HEK293 (cell line): ENCODE measurements around the gene WDR74.

Source experiments
- EGR2 ChIP-seq: fragments of 450-650 bp; formaldehyde crosslinking; IDR thresholded peaks from 2 replicates; pipeline ENCODE4 v1.5.1; 2016; ENCODE audit warnings: low read depth, missing biosample characterization, missing genetic modification characterization
- IKZF3 ChIP-seq: fragments of 450-650 bp; IDR thresholded peaks from 2 replicates; pipeline ENCODE4 v1.5.0; 2018; ENCODE audit warnings: missing biosample characterization, mild to moderate bottlenecking, missing genetic modification characterization, moderate library complexity
- KLF1 ChIP-seq: fragments of 450-650 bp; formaldehyde crosslinking; IDR thresholded peaks from 2 replicates; pipeline ENCODE4 v1.5.1; 2016; ENCODE audit warnings: missing biosample characterization, missing genetic modification characterization
- MEIS1 ChIP-seq: sonication (generic); formaldehyde crosslinking; IDR thresholded peaks from 2 replicates; pipeline ENCODE4 v1.8.1; 2022; ENCODE audit warnings: missing genetic modification reagents, mild to moderate bottlenecking, borderline replicate concordance
- SETDB1 ChIP-seq: IDR thresholded peaks from one replicate; pipeline ENCODE4 v1.6.1; 2017; ENCODE audit warnings: mild to moderate bottlenecking, low read length, moderate library complexity, mixed read lengths; ENCODE audit not compliant: insufficient read length
- YY1 ChIP-seq: fragments of 450-650 bp; formaldehyde crosslinking; IDR thresholded peaks from 2 replicates; pipeline ENCODE4 v1.5.1; 2018; ENCODE audit warnings: missing biosample characterization, missing genetic modification characterization
- ZNF184 ChIP-seq: fragments of 450-650 bp; IDR thresholded peaks from 2 replicates; pipeline ENCODE4 v1.5.1; 2018; ENCODE audit warnings: missing biosample characterization, mild to moderate bottlenecking, missing genetic modification characterization
- ZNF19 ChIP-seq: fragments of 450-650 bp; formaldehyde crosslinking; IDR thresholded peaks from 2 replicates; pipeline ENCODE4; 2016; ENCODE audit warnings: missing biosample characterization, missing genetic modification characterization, low read depth
- ZNF202 ChIP-seq: fragments of 450-650 bp; formaldehyde crosslinking; IDR thresholded peaks from 2 replicates; pipeline ENCODE4 v1.5.1; 2016; ENCODE audit warnings: missing biosample characterization, missing genetic modification characterization, borderline replicate concordance
- ZNF248 ChIP-seq: fragments of 450-650 bp; formaldehyde crosslinking; IDR thresholded peaks from 2 replicates; pipeline ENCODE4 v1.5.1; 2017; ENCODE audit warnings: missing biosample characterization, missing genetic modification characterization
- ZNF341 ChIP-seq: fragments of 450-650 bp; formaldehyde crosslinking; IDR thresholded peaks from 2 replicates; pipeline ENCODE4; 2016; ENCODE audit warnings: low read depth, missing biosample characterization, missing genetic modification characterization
- ZNF549 ChIP-seq: fragments of 450-650 bp; IDR thresholded peaks from 2 replicates; pipeline ENCODE4 v1.5.1; 2018; ENCODE audit warnings: missing biosample characterization, missing genetic modification characterization, mild to moderate bottlenecking, inconsistent platforms, moderate library complexity
- ZNF596 ChIP-seq: fragments of 450-650 bp; IDR thresholded peaks from 2 replicates; pipeline ENCODE4 v1.5.0; 2018; ENCODE audit warnings: missing biosample characterization, mild to moderate bottlenecking, missing genetic modification characterization, moderate library complexity
- ZNF610 ChIP-seq: fragments of 450-650 bp; formaldehyde crosslinking; IDR thresholded peaks from 2 replicates; pipeline ENCODE4 v1.5.1; 2016; ENCODE audit warnings: missing biosample characterization, missing genetic modification characterization, borderline replicate concordance
- ZSCAN16 ChIP-seq: fragments of 450-650 bp; formaldehyde crosslinking; IDR thresholded peaks from 2 replicates; pipeline ENCODE4 v1.5.1; 2016; ENCODE audit warnings: missing biosample characterization, missing genetic modification characterization
- TF ChIP-seq, protein P1 (sequence below): fragments of 450-650 bp; formaldehyde crosslinking; IDR thresholded peaks from 2 replicates; pipeline ENCODE4 v1.5.1; 2016; ENCODE audit warnings: missing biosample characterization, missing genetic modification characterization
- TF ChIP-seq, protein P2 (sequence below): fragments of 450-650 bp; formaldehyde crosslinking; optimal IDR thresholded peaks from 2 replicates; pipeline ENCODE3; 2016; ENCODE audit warnings: missing biosample characterization, mild to moderate bottlenecking, missing genetic modification characterization
- TF ChIP-seq, protein P3 (sequence below): fragments of 450-650 bp; formaldehyde crosslinking; IDR thresholded peaks from 2 replicates; pipeline ENCODE4 v1.5.1; 2016; ENCODE audit warnings: missing biosample characterization, missing genetic modification characterization
- TF ChIP-seq, protein P4 (sequence below): fragments of 450-650 bp; formaldehyde crosslinking; IDR thresholded peaks from 2 replicates; pipeline ENCODE4 v1.5.1; 2016; ENCODE audit warnings: missing biosample characterization, missing genetic modification characterization
- TF ChIP-seq, protein P5 (sequence below): fragments of 450-650 bp; formaldehyde crosslinking; IDR thresholded peaks from 2 replicates; pipeline ENCODE4 v1.5.1; 2016; ENCODE audit warnings: missing biosample characterization, missing genetic modification characterization
- TF ChIP-seq, protein P6 (sequence below): fragments of 450-650 bp; formaldehyde crosslinking; IDR thresholded peaks from 2 replicates; pipeline ENCODE4 v1.5.1; 2017; ENCODE audit warnings: missing biosample characterization, missing genetic modification characterization
- TF ChIP-seq, protein P7 (sequence below): fragments of 450-650 bp; formaldehyde crosslinking; IDR thresholded peaks from 2 replicates; pipeline ENCODE4 v1.5.1; 2017; ENCODE audit warnings: missing biosample characterization, missing genetic modification characterization
- TF ChIP-seq, protein P8 (sequence below): fragments of 450-650 bp; formaldehyde crosslinking; IDR thresholded peaks from 2 replicates; pipeline ENCODE4 v1.5.1; 2016; ENCODE audit warnings: missing biosample characterization, missing genetic modification characterization

The WDR74 gene

DNA sequence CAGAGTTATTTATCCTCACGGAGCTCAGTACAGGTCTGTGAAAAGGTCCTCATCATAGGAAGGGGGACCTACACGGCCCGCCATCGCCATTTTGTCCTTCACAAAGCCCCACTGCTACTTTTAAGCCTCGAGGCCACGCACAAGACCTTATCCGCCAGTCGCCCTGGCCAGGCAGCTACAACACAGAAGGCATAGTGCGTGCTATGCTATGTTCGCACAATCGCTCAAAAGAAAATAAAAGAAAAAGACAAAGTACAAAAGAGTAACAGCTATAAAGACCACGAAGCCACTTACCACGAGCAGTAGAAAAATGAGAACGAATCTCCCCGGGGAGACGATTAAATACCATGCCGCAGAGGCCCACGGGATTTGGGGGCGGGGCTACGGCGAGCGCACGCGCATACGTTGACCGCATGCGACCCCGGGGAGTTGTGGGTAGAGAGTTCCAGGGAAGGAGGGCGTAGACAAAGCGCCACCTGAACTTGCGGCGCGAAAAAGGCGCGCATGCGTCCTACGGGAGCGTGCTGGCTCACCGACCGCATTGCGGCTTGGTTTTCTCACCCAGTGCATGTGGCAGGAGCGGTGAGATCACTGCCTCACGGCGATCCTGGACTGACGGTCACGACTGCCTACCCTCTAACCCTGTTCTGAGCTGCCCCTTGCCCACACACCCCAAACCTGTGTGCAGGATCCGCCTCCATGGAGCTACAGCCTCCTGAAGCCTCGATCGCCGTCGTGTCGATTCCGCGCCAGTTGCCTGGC lies 16.4 kb upstream of the WDR74 start (continued):
- TF ChIP-seq, protein P1, sequence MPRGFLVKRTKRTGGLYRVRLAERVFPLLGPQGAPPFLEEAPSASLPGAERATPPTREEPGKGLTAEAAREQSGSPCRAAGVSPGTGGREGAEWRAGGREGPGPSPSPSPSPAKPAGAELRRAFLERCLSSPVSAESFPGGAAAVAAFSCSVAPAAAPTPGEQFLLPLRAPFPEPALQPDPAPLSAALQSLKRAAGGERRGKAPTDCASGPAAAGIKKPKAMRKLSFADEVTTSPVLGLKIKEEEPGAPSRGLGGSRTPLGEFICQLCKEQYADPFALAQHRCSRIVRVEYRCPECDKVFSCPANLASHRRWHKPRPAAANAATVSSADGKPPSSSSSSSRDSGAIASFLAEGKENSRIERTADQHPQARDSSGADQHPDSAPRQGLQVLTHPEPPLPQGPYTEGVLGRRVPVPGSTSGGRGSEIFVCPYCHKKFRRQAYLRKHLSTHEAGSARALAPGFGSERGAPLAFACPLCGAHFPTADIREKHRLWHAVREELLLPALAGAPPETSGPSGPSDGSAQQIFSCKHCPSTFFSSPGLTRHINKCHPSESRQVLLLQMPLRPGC (tag by site-specific recombination), result no peak
- TF ChIP-seq ZNF341, result no peak; the same call in 1 of the 2 replicates
- TF ChIP-seq, protein P2, sequence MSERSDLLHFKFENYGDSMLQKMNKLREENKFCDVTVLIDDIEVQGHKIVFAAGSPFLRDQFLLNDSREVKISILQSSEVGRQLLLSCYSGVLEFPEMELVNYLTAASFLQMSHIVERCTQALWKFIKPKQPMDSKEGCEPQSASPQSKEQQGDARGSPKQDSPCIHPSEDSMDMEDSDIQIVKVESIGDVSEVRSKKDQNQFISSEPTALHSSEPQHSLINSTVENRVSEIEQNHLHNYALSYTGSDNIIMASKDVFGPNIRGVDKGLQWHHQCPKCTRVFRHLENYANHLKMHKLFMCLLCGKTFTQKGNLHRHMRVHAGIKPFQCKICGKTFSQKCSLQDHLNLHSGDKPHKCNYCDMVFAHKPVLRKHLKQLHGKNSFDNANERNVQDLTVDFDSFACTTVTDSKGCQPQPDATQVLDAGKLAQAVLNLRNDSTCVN (tag by site-specific recombination), result peak; percentile 79
- TF ChIP-seq, protein P3, sequence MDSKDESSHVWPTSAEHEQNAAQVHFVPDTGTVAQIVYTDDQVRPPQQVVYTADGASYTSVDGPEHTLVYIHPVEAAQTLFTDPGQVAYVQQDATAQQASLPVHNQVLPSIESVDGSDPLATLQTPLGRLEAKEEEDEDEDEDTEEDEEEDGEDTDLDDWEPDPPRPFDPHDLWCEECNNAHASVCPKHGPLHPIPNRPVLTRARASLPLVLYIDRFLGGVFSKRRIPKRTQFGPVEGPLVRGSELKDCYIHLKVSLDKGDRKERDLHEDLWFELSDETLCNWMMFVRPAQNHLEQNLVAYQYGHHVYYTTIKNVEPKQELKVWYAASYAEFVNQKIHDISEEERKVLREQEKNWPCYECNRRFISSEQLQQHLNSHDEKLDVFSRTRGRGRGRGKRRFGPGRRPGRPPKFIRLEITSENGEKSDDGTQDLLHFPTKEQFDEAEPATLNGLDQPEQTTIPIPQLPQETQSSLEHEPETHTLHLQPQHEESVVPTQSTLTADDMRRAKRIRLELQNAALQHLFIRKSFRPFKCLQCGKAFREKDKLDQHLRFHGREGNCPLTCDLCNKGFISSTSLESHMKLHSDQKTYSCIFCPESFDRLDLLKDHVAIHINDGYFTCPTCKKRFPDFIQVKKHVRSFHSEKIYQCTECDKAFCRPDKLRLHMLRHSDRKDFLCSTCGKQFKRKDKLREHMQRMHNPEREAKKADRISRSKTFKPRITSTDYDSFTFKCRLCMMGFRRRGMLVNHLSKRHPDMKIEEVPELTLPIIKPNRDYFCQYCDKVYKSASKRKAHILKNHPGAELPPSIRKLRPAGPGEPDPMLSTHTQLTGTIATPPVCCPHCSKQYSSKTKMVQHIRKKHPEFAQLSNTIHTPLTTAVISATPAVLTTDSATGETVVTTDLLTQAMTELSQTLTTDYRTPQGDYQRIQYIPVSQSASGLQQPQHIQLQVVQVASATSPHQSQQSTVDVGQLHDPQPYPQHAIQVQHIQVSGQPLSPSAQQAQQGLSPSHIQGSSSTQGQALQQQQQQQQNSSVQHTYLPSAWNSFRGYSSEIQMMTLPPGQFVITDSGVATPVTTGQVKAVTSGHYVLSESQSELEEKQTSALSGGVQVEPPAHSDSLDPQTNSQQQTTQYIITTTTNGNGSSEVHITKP (tag by site-specific recombination), result peak; percentile 47
- TF ChIP-seq ZNF184 (tag by site-specific recombination), result no peak
- no peak for TF ChIP-seq IKZF3
- TF ChIP-seq YY1 (tag by site-specific recombination), result peak; percentile 79
- TF ChIP-seq ZNF248 (tag by site-specific recombination), result no peak
- TF ChIP-seq SETDB1, result peak; percentile 40
- TF ChIP-seq, protein P4, sequence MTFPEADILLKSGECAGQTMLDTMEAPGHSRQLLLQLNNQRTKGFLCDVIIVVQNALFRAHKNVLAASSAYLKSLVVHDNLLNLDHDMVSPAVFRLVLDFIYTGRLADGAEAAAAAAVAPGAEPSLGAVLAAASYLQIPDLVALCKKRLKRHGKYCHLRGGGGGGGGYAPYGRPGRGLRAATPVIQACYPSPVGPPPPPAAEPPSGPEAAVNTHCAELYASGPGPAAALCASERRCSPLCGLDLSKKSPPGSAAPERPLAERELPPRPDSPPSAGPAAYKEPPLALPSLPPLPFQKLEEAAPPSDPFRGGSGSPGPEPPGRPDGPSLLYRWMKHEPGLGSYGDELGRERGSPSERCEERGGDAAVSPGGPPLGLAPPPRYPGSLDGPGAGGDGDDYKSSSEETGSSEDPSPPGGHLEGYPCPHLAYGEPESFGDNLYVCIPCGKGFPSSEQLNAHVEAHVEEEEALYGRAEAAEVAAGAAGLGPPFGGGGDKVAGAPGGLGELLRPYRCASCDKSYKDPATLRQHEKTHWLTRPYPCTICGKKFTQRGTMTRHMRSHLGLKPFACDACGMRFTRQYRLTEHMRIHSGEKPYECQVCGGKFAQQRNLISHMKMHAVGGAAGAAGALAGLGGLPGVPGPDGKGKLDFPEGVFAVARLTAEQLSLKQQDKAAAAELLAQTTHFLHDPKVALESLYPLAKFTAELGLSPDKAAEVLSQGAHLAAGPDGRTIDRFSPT (tag by site-specific recombination), result peak; percentile 94
- no peak for TF ChIP-seq ZNF202
- no peak for TF ChIP-seq ZNF596
- TF ChIP-seq, protein P5, sequence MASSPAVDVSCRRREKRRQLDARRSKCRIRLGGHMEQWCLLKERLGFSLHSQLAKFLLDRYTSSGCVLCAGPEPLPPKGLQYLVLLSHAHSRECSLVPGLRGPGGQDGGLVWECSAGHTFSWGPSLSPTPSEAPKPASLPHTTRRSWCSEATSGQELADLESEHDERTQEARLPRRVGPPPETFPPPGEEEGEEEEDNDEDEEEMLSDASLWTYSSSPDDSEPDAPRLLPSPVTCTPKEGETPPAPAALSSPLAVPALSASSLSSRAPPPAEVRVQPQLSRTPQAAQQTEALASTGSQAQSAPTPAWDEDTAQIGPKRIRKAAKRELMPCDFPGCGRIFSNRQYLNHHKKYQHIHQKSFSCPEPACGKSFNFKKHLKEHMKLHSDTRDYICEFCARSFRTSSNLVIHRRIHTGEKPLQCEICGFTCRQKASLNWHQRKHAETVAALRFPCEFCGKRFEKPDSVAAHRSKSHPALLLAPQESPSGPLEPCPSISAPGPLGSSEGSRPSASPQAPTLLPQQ (tag by site-specific recombination), result peak; percentile 68
- TF ChIP-seq, protein P6, sequence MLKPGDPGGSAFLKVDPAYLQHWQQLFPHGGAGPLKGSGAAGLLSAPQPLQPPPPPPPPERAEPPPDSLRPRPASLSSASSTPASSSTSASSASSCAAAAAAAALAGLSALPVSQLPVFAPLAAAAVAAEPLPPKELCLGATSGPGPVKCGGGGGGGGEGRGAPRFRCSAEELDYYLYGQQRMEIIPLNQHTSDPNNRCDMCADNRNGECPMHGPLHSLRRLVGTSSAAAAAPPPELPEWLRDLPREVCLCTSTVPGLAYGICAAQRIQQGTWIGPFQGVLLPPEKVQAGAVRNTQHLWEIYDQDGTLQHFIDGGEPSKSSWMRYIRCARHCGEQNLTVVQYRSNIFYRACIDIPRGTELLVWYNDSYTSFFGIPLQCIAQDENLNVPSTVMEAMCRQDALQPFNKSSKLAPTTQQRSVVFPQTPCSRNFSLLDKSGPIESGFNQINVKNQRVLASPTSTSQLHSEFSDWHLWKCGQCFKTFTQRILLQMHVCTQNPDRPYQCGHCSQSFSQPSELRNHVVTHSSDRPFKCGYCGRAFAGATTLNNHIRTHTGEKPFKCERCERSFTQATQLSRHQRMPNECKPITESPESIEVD, result no peak
- TF ChIP-seq ZSCAN16 (tag by site-specific recombination), result no peak
- no peak for TF ChIP-seq MEIS1
- TF ChIP-seq EGR2, result no peak
- TF ChIP-seq, protein P7, sequence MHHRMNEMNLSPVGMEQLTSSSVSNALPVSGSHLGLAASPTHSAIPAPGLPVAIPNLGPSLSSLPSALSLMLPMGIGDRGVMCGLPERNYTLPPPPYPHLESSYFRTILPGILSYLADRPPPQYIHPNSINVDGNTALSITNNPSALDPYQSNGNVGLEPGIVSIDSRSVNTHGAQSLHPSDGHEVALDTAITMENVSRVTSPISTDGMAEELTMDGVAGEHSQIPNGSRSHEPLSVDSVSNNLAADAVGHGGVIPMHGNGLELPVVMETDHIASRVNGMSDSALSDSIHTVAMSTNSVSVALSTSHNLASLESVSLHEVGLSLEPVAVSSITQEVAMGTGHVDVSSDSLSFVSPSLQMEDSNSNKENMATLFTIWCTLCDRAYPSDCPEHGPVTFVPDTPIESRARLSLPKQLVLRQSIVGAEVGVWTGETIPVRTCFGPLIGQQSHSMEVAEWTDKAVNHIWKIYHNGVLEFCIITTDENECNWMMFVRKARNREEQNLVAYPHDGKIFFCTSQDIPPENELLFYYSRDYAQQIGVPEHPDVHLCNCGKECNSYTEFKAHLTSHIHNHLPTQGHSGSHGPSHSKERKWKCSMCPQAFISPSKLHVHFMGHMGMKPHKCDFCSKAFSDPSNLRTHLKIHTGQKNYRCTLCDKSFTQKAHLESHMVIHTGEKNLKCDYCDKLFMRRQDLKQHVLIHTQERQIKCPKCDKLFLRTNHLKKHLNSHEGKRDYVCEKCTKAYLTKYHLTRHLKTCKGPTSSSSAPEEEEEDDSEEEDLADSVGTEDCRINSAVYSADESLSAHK (tag by site-specific recombination), result no peak; the same call in 1 of the 2 replicates
- no peak for TF ChIP-seq ZNF19 (tag by site-specific recombination)
- TF ChIP-seq, protein P8, sequence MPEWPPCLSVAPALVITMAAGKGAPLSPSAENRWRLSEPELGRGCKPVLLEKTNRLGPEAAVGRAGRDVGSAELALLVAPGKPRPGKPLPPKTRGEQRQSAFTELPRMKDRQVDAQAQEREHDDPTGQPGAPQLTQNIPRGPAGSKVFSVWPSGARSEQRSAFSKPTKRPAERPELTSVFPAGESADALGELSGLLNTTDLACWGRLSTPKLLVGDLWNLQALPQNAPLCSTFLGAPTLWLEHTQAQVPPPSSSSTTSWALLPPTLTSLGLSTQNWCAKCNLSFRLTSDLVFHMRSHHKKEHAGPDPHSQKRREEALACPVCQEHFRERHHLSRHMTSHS (tag by site-specific recombination), result no peak
- no peak for TF ChIP-seq ZNF549
- peak; percentile 46; the same call in 1 of the 2 replicates for TF ChIP-seq ZNF610 (tag by site-specific recombination)
- TF ChIP-seq KLF1 (tag by site-specific recombination), result no peak
